GM18951 (cell line): ENCODE data around the gene GYS1.

Experiments
- POLR2A ChIP-seq: IDR thresholded peaks from 4 replicates; pipeline ENCODE4 v1.6.1; 2011; ENCODE audit warnings: mild to moderate bottlenecking; ENCODE audit not compliant: insufficient read length, insufficient read depth; ENCODE audit errors: extremely low read depth
- in situ Hi-C: fragments of 300-500 bp; cut with MboI; formaldehyde crosslinking; loops from one replicate; pipeline ENCODE4 v1.12.0; 2022; ENCODE audit warnings: low sequenced_read_pairs, mixed read lengths, inconsistent platforms; ENCODE audit not compliant: unreplicated experiment

Gene GYS1

DNA sequence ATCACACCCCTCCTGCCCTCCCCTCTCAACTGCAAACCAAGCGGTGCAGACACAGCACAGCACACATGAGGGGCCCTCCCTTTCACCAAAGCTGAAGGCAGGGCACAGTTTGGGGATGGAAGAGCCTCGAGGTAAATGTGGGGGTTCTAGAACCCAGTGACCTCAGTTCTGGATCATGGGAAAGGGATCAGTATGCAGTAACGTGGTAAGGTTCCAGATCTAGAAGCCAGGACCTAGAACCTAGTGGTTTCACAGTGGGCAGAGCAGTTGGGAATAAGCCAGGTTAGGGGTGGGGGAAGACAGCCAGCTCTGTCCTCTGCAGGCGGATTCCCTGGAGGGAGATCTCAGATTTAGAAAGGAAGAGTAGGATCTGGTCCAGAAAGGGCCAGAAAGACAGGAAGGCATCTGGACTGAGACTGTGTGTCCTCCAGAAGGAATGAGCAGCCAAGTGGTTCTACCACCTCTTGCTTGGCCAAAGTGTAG, 24.9 kb downstream of the GYS1 start:
- in situ Hi-C loops = no loop called here

DNA sequence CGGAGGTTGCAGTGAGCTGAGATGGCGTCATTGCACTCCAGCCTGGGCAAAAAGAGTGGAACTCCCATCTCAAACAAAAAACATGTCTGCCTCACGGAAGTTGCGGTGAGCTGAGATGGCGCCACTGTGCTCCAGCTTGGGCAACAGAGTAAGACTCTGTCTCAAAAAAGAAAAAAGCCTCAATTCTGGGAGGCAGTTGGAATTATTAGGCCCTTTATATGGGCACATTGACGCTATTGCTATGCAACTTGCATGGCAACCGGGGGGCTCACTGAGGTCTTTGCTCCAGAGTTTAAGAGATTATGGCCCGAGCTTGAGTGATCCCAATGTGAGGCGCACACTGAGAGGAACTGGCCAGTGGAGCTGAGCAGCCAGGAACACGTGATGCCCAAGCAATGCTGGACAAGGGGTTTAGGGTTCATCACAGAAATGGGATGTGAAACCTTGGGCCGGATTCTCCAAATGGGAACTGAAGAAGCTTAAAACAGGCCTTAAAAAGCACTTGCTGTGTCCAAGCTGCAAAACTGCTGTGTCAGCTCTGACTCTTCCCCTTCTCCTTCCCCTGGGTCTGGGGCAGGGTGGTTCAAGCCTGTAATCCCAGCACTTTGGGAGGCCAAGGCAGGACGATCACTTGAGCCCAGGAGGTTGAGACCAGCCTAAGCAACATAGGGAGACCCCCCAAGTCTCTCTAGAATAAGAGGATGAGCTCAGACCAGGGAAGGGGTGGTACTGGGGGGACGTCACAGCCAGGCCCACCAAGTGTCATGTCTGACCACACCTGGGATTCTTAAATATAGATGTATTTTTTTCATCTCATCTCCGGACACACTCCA, 25.5 kb downstream of the GYS1 start:
- in situ Hi-C loops = no loop called here
- peak; percentile 52 for TF ChIP-seq POLR2A

More for the DNA sequence above, 24.9 kb downstream of the GYS1 start:
- TF ChIP-seq POLR2A = no peak

DNA sequence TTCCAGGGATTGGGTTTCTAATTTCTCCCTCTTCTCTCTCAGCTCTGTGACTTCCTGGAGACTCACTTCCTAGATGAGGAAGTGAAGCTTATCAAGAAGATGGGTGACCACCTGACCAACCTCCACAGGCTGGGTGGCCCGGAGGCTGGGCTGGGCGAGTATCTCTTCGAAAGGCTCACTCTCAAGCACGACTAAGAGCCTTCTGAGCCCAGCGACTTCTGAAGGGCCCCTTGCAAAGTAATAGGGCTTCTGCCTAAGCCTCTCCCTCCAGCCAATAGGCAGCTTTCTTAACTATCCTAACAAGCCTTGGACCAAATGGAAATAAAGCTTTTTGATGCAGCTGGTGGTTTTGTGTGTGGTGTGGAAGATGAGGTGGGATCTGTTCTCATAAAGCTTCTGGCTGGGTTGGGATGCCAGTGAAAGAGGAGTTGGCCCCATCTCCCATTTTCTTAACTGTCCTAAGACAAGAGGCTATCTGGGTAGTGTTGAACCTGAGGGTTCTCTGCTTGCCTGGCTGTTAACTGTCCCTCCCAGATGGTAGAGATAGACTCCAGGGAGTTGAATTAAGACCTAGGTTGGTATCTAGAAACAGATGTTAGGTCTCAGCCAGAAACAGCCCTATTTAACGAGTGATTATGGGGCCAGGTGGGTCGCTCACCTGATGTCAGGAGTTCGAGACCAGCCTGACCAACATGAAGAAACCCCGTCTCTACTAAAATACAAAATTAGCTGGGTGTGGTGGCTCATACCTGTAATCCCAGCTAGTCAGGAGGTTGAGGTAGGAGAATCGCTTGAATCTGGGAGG, 26.4 kb downstream of the GYS1 start:
- in situ Hi-C loops = no loop called here
- TF ChIP-seq POLR2A = no peak

DNA sequence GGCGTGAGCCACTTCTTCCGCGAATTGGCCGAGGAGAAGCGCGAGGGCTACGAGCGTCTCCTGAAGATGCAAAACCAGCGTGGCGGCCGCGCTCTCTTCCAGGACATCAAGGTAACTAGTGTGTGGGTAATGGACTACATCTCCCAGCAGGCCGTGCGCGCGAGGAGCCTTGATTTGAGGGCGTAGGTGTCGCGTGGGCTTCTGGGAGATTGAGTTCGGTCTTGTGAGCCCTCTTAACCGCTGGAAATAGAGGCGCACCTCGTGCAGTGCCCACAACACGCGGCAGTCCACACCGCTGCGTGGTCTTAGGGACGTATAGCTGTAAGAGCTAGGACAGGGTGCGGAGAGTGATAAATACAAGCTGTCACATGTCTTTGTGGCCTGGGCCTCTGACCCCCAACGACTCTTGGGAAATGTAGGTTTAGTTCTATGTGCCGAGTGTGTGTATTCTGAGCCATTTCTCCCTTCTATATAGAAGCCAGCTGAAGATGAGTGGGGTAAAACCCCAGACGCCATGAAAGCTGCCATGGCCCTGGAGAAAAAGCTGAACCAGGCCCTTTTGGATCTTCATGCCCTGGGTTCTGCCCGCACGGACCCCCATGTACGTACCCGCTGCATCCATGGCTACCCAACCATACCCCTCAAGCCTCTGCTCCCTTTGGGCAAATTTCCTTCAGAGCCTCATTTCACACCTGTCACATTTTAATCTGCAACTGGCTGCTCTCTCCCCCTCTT, 27.1 kb downstream of the GYS1 start:
- in situ Hi-C loops = no loop called here

DNA sequence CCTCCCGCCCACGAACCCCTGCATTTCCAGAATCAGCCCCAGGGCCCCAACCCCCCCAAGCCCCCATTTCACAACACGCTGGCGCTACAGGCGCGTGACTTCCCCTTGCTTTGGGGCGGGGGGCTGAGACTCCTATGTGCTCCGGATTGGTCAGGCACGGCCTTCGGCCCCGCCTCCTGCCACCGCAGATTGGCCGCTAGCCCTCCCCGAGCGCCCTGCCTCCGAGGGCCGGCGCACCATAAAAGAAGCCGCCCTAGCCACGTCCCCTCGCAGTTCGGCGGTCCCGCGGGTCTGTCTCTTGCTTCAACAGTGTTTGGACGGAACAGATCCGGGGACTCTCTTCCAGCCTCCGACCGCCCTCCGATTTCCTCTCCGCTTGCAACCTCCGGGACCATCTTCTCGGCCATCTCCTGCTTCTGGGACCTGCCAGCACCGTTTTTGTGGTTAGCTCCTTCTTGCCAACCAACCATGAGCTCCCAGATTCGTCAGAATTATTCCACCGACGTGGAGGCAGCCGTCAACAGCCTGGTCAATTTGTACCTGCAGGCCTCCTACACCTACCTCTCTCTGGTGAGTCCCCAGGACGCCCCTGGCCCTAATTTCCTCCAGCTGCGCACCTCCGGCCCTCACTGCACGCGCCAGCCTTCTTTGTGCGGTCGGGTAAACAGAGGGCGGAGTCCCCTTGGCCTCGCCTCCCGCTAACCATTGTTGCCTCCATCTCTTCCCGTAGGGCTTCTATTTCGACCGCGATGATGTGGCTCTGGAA, 27.9 kb downstream of the GYS1 start, which contains the start of gene FTL:
FTL (plus strand) TSS at position 270 of the 766 bp plus-strand sequence; CDS start at position 469, 199 bp downstream.
- in situ Hi-C loops = no loop called here

More for the DNA sequence above, 27.1 kb downstream of the GYS1 start:
- no peak for TF ChIP-seq POLR2A

DNA sequence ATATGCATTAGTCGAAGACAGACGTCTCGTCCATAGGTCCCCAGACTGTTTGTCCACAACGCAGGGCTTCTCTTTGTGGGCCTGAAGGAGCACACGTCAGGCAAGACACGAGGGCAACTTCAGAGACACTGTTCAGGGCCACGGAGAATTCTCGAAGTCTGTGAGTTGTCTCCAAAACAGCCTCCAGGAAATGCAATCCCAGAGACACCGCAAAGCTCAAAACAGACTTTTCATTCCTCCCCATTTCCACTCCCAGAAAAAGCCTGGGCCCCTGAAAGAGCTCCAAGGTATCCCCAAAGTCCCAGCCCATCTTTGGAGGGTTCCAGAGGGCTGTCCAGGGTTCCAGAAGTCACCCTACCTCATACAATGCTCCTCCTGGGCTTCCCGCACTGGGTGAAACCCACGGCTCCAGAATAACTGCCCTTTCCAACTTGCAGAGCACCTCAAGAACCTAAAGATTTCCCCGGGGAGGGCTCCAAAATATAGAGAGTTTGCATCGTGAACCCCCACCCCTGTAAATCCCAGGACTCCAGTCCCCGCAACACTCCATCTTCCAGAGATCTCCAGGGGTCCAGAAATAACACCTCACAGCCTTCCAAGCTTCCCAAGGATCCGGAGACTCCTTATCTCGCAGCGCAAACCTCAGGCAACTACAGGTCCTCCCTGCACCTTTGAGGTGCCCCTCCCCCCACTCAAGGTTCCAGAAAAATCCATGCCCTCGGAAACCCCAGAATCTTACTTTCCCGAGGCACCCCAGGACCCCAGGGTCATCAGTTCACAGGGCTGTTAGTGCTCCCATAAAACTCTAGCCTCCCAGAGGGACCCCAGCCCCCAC, 28.7 kb downstream of the GYS1 start:
- no peak for TF ChIP-seq POLR2A
- in situ Hi-C loops = no loop called here

More for the DNA sequence above, 27.9 kb downstream of the GYS1 start, which contains the start of gene FTL:
- TF ChIP-seq POLR2A = peak; percentile 100

DNA sequence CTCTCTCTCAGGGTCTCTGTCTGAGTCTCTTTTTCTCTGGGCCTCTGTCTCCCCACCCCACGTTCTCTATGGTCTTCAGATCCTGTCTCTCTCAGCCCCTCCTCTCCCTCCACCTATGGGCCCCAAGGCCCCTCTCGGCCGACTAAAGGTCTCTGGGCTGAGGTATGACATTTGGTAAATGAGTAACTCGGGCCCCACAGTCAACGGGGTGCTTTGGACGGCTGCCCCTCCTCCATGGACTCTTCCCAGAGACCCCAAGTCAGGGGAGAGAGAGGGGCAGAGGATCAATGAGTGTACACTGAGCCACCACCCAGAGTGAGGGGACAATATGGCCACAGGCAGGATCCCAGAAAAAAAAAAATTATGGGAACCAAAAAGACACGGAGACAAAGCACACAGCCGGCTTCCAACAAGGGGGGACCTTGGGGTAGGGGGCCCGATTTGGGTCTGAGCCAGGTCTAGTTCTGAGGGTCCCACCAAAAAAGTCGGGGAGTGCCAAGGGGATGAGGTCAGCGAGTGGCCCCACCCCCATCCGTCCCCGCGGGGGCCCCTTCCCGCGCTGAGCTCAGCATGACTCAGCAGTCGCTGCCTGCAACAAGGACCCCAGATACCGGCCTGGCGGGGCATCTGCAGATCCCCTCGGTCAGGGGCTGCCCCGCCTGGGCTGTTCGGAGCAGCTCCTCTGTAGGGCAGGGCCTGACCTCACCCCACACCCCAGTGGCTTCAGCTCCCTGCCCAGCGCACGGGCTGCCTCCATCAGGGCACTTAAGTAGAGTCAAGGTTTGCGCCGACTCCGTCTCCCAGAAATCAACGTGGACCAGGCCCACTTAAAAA, 29.5 kb downstream of the GYS1 start:
- in situ Hi-C loops = no loop called here
- peak; percentile 60 for TF ChIP-seq POLR2A

DNA sequence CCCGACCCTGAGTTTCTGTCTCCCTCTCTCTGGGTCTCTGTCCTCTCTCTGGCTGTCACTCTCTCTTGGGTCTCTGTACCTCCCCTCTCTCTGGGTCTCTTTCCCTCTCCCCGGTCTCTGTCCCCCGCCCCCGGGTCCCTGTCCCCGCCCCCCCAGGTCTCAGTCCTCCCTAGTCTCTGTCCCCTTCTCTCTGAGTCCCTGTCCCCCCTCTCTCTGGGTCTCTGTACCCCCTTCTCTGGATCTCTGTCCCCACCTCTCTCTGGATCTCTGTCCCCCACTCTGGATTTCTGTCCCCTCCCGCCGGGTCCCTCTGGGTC, 30.3 kb downstream of the GYS1 start:
- in situ Hi-C loops = no loop called here
- no peak for TF ChIP-seq POLR2A

DNA sequence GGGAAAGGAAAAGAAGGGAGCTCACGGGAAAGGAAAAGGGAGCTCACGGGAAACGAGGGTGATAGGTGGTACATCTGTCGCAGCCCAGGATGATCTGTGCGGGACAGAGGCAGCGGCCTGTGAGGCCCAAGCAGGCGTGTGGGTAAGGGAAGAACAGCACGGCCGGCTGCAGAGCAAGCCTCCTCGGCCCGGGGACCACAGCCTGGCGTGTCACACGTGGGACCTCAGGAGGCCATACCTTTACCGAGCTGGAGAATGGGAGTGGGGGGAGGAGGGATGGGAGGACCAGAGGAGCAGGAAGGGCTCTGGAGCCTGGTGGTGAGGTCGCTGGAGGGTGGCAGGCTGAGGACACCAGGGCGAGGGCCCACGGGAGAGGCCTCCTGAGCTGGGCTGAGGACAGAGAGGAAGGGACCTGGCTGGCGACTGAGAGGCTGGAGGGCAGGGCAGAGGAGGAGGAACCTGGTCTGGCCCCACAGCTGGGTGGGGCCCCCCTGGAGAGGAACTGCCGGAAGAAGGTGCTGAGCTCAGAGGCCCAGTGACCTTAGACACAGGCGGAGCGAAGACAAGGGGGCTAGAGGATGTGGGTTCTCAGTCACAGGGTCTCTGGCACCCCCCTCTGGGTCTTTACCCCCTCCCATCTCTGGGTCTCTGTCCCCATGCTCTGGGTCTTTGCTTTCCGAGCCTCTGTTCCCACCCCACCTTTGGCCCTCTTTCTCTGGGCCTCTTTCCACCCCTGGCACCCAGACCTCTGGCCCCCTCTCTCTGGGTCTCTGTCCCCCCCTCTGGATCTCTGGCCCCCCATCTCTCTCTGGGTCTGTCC, 30.9 kb downstream of the GYS1 start:
- TF ChIP-seq POLR2A = peak; percentile 93
- in situ Hi-C loops = no loop called here

DNA sequence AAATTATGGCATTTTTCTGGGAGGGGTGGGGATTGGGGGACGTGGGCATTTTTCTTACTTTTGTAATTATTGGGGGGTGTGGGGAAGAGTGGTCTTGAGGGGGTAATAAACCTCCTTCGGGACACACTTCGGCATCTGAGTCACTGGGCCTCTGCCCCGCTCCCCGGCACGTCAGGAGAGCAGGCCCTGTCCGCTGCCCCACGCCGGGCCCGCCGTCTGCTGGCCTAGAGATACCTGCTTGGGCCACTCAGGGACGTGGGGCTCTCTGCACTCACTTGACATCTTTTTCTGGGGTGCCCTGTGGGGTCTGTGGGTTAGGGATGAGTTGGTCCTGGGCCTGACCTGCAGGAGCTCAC, 31.5 kb downstream of the GYS1 start:
- no peak for TF ChIP-seq POLR2A
- in situ Hi-C loops = no loop called here

DNA sequence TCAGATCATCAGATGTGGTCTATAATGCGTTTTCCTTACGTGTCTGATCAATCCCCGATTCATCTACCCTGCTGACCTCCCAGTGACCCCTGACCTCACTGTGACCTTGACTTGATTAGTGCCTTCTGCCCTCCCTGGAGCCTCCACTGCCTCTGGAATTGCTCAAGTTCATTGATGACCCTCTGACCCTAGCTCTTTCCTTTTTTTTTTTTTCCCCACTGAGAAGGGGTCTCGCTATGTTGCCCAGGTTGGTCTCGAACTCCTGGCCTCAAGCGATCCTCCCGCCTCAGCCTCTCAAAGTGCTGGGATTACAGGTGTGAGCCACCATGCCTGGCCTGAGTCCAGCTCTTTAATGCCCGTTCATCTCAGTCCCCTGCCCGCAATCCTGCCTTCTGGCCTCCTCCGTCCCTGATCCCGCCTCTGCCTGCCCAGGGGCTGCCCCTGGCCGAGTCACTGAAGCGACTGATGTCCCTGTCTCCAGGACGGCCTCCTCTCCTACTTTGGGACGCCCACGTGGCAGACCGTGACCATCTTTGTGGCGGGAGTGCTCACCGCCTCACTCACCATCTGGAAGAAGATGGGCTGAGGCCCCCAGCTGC, 32.0 kb downstream of the GYS1 start:
- no peak for TF ChIP-seq POLR2A
- in situ Hi-C loops = no loop called here
